GM23338 (cell line): Measurements from ENCODE around the gene HPRT1.

Experiments used
- CREB1 ChIP-seq: fragments of 250-450 bp; sonication (Bioruptor Pico); IDR thresholded peaks from 2 replicates; pipeline ENCODE4 v1.5.0; 2020; ENCODE audit warnings: low read depth, mild to moderate bottlenecking, moderate library complexity
- EZH2 ChIP-seq: fragments of 200-600 bp; sonication (generic); IDR thresholded peaks from one replicate; pipeline ENCODE4 v1.8.0; 2017; ENCODE audit warnings: antibody characterized with exemption, mild to moderate bottlenecking, low read depth; ENCODE audit not compliant: unreplicated experiment
- EZH2phosphoT487 ChIP-seq: fragments of 200-600 bp; sonication (generic); IDR thresholded peaks from one replicate; pipeline ENCODE4 v1.8.1; 2018; ENCODE audit warnings: antibody characterized with exemption; ENCODE audit not compliant: unreplicated experiment
- POLR2AphosphoS5 ChIP-seq: IDR thresholded peaks from 2 replicates; pipeline ENCODE4 v1.6.1; 2016; ENCODE audit warnings: antibody characterized with exemption, low read depth
- TF ChIP-seq, protein P1 (sequence below), 2 experiments: fragments of 200-600 bp in 1 of 2; sonication (generic) in 1 of 2; conservative IDR thresholded peaks; 2 replicates each; pipeline versions ENCODE4 v1.5.1 to v1.6.1; 2016 to 2017; ENCODE audit warnings: antibody characterized with exemption in 2 of 2, low read depth in 2 of 2, mild to moderate bottlenecking in 2 of 2, moderate library complexity in 1 of 2

DNA sequence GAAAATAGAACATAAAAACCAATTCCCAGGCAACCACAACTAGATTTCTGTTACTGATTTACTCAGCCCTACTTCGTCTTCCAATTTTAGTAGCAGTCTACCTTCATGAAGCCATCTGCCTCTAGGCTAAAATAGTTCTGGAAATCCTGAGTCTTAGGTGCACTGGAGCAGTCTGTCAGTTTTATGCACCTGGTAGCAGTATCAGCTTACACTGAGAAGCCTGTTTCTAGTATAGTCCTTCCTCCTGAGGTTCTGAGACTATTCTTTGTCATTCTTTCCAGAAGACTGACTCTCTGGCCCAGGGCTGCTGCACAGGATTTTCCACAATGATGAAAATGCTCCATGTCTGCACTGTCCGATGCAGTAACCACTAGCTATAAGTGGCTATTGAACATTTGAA lies 16.9 kb upstream of the HPRT1 start:
- TF ChIP-seq, protein P1, sequence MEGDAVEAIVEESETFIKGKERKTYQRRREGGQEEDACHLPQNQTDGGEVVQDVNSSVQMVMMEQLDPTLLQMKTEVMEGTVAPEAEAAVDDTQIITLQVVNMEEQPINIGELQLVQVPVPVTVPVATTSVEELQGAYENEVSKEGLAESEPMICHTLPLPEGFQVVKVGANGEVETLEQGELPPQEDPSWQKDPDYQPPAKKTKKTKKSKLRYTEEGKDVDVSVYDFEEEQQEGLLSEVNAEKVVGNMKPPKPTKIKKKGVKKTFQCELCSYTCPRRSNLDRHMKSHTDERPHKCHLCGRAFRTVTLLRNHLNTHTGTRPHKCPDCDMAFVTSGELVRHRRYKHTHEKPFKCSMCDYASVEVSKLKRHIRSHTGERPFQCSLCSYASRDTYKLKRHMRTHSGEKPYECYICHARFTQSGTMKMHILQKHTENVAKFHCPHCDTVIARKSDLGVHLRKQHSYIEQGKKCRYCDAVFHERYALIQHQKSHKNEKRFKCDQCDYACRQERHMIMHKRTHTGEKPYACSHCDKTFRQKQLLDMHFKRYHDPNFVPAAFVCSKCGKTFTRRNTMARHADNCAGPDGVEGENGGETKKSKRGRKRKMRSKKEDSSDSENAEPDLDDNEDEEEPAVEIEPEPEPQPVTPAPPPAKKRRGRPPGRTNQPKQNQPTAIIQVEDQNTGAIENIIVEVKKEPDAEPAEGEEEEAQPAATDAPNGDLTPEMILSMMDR (conservative IDR thresholded peaks at IDR 0.05; ENCODE audit: low read depth in 2 of 2): no peak
- no peak for TF ChIP-seq EZH2
- TF ChIP-seq CREB1 (CRISPR knock-in tag): no peak
- TF ChIP-seq POLR2AphosphoS5: no peak
- TF ChIP-seq EZH2phosphoT487: no peak
